Stimulated activated CD4-positive, alpha-beta T cell treated with anti-CD3 and anti-CD28 coated beads, Interleukin-1b, Interleukin-23, amount 100 ng/mL, for 48 hours (primary cell): ENCODE measurements around the gene ZNF605.
"Not testable (repeated sequence)": the region's sequence is repeated elsewhere in the genome, so short reads cannot be mapped to it uniquely, and the experiment has no call there.

Experiments used
- DNase-seq: peaks from one replicate; pipeline ENCODE4 v3.0.0-alpha.2; 2020

Gene ZNF605

GRCh38 chr12:132956011-132956788 is at the start of gene ZNF605:
Gene ZNF605 (minus strand): TSS chr12:132956306. CDS start chr12:132945635, 10,671 bp downstream.
- DNase-seq = peak; percentile 82

- no peak for DNase-seq
Measured at GRCh38 chr12:132998741-132999140, 42.6 kb upstream of the ZNF605 start.

GRCh38 chr12:132986885-132987225 is 30.7 kb upstream of the ZNF605 start:
- DNase-seq = no peak

- DNase-seq = peak; percentile 87
Measured at GRCh38 chr12:132986001-132986884, 30.1 kb upstream of the ZNF605 start, which contains the start of gene ZNF26. Gene ZNF26 (plus strand): TSS chr12:132986367. CDS start chr12:132986841, 474 bp downstream.

- DNase-seq = peak; percentile 55
Measured at GRCh38 chr12:132976870-132977269, 20.8 kb upstream of the ZNF605 start.

- DNase-seq = no peak
Measured at GRCh38 chr12:132972374-132972773, 16.3 kb upstream of the ZNF605 start.

GRCh38 chr12:132967736-132968135 is 11.6 kb upstream of the ZNF605 start:
- no peak for DNase-seq

- DNase-seq = no peak
Measured at GRCh38 chr12:132966676-132967415, 10.7 kb upstream of the ZNF605 start.

- DNase-seq = no peak
Measured at GRCh38 chr12:132965796-132966195, 9.7 kb upstream of the ZNF605 start.

- DNase-seq = not testable (repeated sequence)
Measured at GRCh38 chr12:132963947-132964346, 7.8 kb upstream of the ZNF605 start.

GRCh38 chr12:132961790-132962189 is 5.7 kb upstream of the ZNF605 start:
- not testable (repeated sequence) for DNase-seq

- DNase-seq = peak; percentile 25
Measured at GRCh38 chr12:132955094-132956010, 754 bp downstream of the ZNF605 start.

- no peak for DNase-seq
Measured at GRCh38 chr12:132954471-132955048, 1.5 kb downstream of the ZNF605 start.

GRCh38 chr12:132953771-132954170 is 2.3 kb downstream of the ZNF605 start:
- no peak for DNase-seq

GRCh38 chr12:132953163-132953425 is 3.0 kb downstream of the ZNF605 start:
- DNase-seq = no peak

GRCh38 chr12:132952371-132953162 is 3.5 kb downstream of the ZNF605 start:
- DNase-seq = no peak

GRCh38 chr12:132951649-132952048 is 4.5 kb downstream of the ZNF605 start:
- no peak for DNase-seq

- DNase-seq = no peak
Measured at GRCh38 chr12:132950844-132951535, 5.1 kb downstream of the ZNF605 start.

GRCh38 chr12:132949936-132950837 is 5.9 kb downstream of the ZNF605 start:
- no peak for DNase-seq
